Stomach smooth muscle (tissue), 2 donors: ENCODE data around the gene MGARP.
"Not testable (repeated sequence)": the region's sequence is repeated elsewhere in the genome, so short reads cannot be mapped to it uniquely, and the experiment has no call there.

Experiments used
- H3K27ac ChIP-seq: one replicate; pipeline ENCODE4 v1.7.0; 2013; ENCODE audit warnings: mild to moderate bottlenecking, low read length, inconsistent platforms
- H3K27me3 ChIP-seq, 2 donors: one replicate each; pipeline ENCODE4 v1.7.0; 2013; ENCODE audit warnings: low read length in 2 of 2; ENCODE audit not compliant: insufficient read depth in 2 of 2, control insufficient read depth in 1 of 2
- H3K36me3 ChIP-seq, 2 donors: one replicate each; pipeline ENCODE4 v1.7.0; 2013; ENCODE audit warnings: low read length in 2 of 2; ENCODE audit not compliant: control insufficient read depth in 2 of 2, insufficient read depth in 2 of 2
- H3K4me1 ChIP-seq: one replicate; pipeline ENCODE4 v1.7.0; 2013; ENCODE audit warnings: low read length; ENCODE audit not compliant: control insufficient read depth, insufficient read depth
- H3K4me3 ChIP-seq, 2 donors: one replicate each; pipeline ENCODE4 v1.7.0; 2013; ENCODE audit warnings: low read length in 2 of 2
- H3K9ac ChIP-seq, 2 donors: one replicate each; pipeline ENCODE4 v1.7.0; 2013; ENCODE audit warnings: low read length in 2 of 2, mild to moderate bottlenecking in 1 of 2
- H3K9me3 ChIP-seq, 2 donors: one replicate each; pipeline ENCODE4 v1.7.0; 2013; ENCODE audit warnings: low read length in 2 of 2; ENCODE audit not compliant: control insufficient read depth in 2 of 2
- donor health status: healthy.
- donor health status: Pancreatic carcinoma.

Gene MGARP

DNA sequence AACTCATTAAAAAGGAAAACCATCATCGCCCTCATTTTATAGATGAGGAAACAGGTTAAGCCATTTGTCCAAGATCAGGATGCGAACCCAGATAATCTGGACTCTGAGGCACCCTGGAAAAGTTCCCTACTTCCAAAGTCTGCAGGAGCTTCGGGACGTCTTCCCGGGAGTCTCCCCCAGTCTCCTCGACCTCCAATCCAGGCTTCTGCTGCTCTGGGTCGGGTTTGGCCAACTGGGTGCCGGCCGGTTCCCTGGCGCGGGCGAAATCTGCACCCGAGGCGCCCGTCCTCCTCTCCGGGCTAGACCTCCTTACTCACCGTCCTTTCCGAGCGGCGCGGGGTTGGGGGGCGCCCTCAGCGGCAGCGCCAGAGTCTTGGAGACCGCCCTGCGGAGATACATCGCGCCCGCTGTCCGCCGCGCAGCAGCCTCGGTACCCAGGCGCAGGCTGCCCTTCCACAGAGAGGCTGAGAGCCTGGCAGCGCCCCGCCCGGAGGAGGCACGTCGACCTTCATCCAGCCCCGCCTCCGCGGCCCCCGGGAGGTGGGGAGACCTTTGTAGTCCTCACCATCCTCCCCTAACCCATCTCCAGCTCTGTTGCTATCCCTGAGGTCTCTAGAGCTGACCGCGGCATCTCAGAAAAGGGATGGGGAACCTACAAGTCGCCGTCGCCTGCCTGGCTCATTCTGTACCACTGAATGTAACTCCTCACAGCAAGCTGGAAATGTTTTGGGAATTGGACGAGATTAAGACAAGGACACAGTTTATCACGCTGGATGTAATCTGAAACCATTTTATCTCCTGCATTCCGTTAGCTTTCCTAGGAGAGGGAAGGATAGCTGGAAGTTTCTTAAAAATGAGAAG, at the start of gene MGARP:
Gene MGARP, minus strand, starts transcription at position 466 of the 861 bp plus-strand sequence. Its CDS starts 67 bp downstream, at position 399.
- Histone ChIP-seq H3K9me3 (no peaks in the 10 kb centered on the region), H3K36me3 (no peaks in the 10 kb centered on the region), H3K4me1 (peaks cover 13% of the 10 kb centered on the region), H3K4me3 (peak within 1 kb of the TSS; percentile 74 to 79), H3K9ac (peak within 1 kb of the TSS; percentile 7 to 26), H3K27me3 (peaks cover 7 to 15% of the 10 kb centered on the region in 2 donors), H3K27ac (no peak within 1 kb of the TSS)

DNA sequence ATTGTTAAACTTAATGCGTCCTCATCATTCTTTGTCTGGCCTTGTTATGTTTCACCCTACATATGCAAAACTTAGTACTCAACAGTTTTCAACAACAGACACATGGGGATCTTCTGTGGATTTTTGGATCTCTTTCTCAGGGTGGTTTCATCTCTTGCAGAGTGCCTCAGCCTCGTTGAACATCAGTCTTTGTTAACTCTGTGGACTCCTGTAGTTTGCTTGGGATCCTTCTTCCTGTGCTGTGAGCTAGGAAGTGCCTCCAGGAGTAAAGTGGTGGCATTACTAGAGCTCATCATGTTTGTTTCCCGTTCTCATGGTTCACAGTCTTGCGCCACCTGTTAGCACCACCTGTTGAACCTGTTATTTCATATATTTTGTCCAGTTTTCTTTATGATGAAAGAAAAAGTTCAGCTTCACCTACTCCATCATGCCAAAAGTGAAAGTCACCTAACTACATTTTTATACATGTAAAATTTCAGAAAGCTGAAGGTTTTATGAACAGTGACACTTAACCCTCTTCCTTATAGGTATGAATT, 49.7 kb upstream of the MGARP start:
- H3K9me3 ChIP-seq: no peaks in the 10 kb centered on the region
- H3K27me3 ChIP-seq: no peaks in the 10 kb centered on the region
- H3K4me3 ChIP-seq: no peak overlapping the region
- no peak overlapping the region for H3K9ac ChIP-seq
- no peaks in the 10 kb centered on the region for H3K4me1 ChIP-seq
- H3K36me3 ChIP-seq: no peaks in the 10 kb centered on the region
- H3K27ac ChIP-seq: no peak overlapping the region

- Histone ChIP-seq H3K9ac (no peak overlapping the region), H3K36me3 (no peaks in the 10 kb centered on the region), H3K27me3 (no peaks in the 10 kb centered on the region), H3K4me1 (peaks cover 5% of the 10 kb centered on the region), H3K4me3 (no peak overlapping the region), H3K27ac (no peak overlapping the region), H3K9me3 (no peaks in the 10 kb centered on the region)
Observed at GRCh38 chr4:139324620-139325019, 44.6 kb upstream of the MGARP start.

GRCh38 chr4:139322541-139322940, 42.5 kb upstream of the MGARP start:
- H3K27ac ChIP-seq, H3K9me3 ChIP-seq, H3K4me1 ChIP-seq, H3K9ac ChIP-seq, H3K36me3 ChIP-seq, H3K4me3 ChIP-seq, H3K27me3 ChIP-seq: not testable (repeated sequence)

GRCh38 chr4:139322070-139322469, 42.0 kb upstream of the MGARP start:
- not testable (repeated sequence) for H3K9ac ChIP-seq, H3K4me1 ChIP-seq, H3K27ac ChIP-seq, H3K36me3 ChIP-seq, H3K27me3 ChIP-seq, H3K4me3 ChIP-seq, H3K9me3 ChIP-seq

DNA sequence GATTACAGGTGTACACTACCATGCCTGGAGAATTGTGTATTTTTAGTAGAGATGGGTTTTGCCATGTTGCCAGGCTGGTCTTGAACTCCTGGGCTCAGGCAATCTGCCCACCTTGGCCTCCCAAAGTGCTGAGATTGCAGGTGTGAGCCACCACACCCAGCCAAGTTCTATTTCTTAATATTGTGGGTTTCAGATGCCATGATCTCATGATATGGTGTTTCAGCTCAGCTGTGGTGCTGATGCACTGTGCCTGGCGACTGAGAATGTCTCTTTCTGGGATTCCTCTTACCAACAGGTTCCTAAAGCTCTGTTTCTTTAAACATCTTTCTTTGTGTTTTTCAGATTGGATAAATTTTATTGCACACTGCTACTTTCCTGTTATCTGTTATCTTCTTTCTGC, 39.5 kb upstream of the MGARP start:
- no peaks in the 10 kb centered on the region for H3K36me3 ChIP-seq
- H3K27me3 ChIP-seq: no peaks in the 10 kb centered on the region
- H3K9ac ChIP-seq: no peak overlapping the region
- peaks cover 5% of the 10 kb centered on the region for H3K4me1 ChIP-seq
- no peak overlapping the region for H3K27ac ChIP-seq
- H3K9me3 ChIP-seq: no peaks in the 10 kb centered on the region
- H3K4me3 ChIP-seq: no peak overlapping the region

GRCh38 chr4:139317635-139318034, 37.6 kb upstream of the MGARP start:
- H3K27me3 ChIP-seq: no peaks in the 10 kb centered on the region
- H3K9ac ChIP-seq: no peak overlapping the region
- H3K4me1 ChIP-seq: no peaks in the 10 kb centered on the region

DNA sequence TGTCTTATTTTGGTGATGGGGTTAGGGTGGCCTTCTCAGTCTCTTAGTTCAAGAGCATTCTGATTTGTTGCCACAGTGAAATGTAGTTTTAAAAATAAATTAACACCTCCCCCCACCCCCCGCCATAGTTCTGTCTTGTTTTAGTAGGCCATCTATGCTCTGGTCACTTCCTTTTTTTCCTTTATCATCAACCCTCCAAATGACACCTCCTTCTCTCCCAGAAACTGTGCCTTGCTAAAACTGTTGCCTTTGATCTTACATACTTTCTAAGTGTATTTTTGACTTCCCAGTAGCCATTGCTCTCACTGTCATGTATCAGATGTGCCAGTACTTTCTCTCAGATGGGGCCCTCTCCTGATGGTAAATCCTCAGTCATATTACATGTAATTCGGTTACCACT, 36.7 kb upstream of the MGARP start:
- no peaks in the 10 kb centered on the region for H3K4me1 ChIP-seq
- no peak overlapping the region for H3K4me3 ChIP-seq

More at GRCh38 chr4:139317635-139318034, 37.6 kb upstream of the MGARP start:
- Histone ChIP-seq H3K36me3 (no peaks in the 10 kb centered on the region), H3K9me3 (no peaks in the 10 kb centered on the region), H3K27ac (no peak overlapping the region), H3K4me3 (no peak overlapping the region)

GRCh38 chr4:139315221-139315675, 35.2 kb upstream of the MGARP start:
- Histone ChIP-seq H3K9me3 (no peaks in the 10 kb centered on the region), H3K4me3 (no peak overlapping the region), H3K27ac (no peak overlapping the region), H3K9ac (no peak overlapping the region), H3K27me3 (no peaks in the 10 kb centered on the region), H3K36me3 (no peaks in the 10 kb centered on the region), H3K4me1 (no peaks in the 10 kb centered on the region)

More for the DNA sequence above, 36.7 kb upstream of the MGARP start:
- Histone ChIP-seq H3K27me3 (no peaks in the 10 kb centered on the region), H3K36me3 (no peaks in the 10 kb centered on the region), H3K9me3 (no peaks in the 10 kb centered on the region), H3K9ac (no peak overlapping the region), H3K27ac (no peak overlapping the region)

DNA sequence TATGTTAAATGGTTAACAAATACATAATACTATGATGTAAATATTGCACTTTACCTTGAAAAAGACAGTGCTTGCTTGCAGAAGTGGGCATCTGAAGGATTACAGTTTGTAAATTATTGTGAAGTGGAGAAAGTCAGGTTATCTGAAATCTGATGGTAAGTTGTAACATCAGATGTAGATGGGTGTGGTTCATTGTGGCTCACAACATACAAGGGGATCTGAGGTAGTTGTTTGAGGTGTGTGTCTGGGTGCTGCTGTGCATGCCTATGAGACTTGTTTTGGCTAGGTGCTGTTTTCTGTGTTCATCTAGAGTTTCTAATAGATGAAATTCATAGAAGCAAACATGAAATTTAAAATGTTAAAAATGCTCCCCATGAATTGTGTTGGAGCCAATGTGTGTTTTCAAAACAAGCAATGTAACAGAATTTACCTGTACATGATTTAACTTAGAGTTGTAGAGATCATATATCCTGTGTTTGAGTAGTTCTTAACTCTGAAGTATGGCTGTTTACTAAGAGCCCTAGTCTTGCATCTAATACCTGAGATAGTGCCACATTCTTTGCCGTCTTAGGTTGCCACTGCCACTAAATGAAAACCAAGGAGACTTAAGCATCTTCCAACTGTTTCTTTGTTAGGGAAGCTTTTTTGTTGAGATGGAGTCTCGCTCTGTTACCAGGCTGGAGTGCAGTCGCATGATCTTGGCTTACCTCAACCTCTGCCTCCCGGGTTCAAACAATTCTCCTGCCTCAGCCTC, 34.2 kb upstream of the MGARP start:
- Histone ChIP-seq H3K4me3 (no peak overlapping the region), H3K9ac (no peak overlapping the region), H3K27ac (no peak overlapping the region), H3K27me3 (no peaks in the 10 kb centered on the region), H3K9me3 (no peaks in the 10 kb centered on the region), H3K36me3 (no peaks in the 10 kb centered on the region), H3K4me1 (no peaks in the 10 kb centered on the region)
